ENCODE results near the gene LPAR1.

DNA sequence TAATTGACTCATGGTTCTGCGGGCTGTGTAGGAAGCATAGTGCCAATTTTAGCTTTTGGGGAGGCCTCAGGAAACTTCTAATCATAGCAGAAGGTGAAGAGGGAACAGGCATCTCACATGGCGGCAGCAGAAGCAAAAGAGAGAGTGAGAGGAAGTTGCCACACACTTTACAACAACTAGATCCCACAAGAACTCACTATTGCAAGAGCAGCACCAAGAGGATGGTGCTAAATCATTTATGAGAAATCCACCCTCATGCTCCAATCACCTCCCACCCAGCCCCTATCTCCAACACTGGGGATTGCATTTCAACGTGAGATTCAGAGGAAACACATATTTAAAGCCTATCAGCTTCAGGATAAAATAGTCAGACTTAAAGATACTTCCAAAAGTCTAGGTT, 36.1 kb upstream of the LPAR1 start:
- TF ChIP-seq, protein P1, sequence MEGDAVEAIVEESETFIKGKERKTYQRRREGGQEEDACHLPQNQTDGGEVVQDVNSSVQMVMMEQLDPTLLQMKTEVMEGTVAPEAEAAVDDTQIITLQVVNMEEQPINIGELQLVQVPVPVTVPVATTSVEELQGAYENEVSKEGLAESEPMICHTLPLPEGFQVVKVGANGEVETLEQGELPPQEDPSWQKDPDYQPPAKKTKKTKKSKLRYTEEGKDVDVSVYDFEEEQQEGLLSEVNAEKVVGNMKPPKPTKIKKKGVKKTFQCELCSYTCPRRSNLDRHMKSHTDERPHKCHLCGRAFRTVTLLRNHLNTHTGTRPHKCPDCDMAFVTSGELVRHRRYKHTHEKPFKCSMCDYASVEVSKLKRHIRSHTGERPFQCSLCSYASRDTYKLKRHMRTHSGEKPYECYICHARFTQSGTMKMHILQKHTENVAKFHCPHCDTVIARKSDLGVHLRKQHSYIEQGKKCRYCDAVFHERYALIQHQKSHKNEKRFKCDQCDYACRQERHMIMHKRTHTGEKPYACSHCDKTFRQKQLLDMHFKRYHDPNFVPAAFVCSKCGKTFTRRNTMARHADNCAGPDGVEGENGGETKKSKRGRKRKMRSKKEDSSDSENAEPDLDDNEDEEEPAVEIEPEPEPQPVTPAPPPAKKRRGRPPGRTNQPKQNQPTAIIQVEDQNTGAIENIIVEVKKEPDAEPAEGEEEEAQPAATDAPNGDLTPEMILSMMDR (conservative IDR thresholded peaks at IDR 0.05 in 1 of 2, IDR thresholded peaks at IDR 0.05 in 1 of 2; ENCODE audit: low read depth in 1 of 2, low read length in 2 of 2): no peak
- TF ChIP-seq EZH2 (IDR thresholded peaks at IDR 0.05; ENCODE audit: low read length, missing control alignments): no peak

All from fibroblast of lung (primary cell).